GM18873 (cell line): ENCODE data around the gene ADTRP.
"Not testable (repeated sequence)": the region's sequence is repeated elsewhere in the genome, so short reads cannot be mapped to it uniquely, and the experiment has no call there.

Experiments used
- ATAC-seq: cut with Tn5 transposase; IDR thresholded peaks from one replicate; pipeline ENCODE4 v1.9.1; 2021; ENCODE audit warnings: mild to moderate bottlenecking, moderate library complexity, moderate number of reproducible peaks; ENCODE audit not compliant: unreplicated experiment, low FRiP score

ADTRP gene

DNA sequence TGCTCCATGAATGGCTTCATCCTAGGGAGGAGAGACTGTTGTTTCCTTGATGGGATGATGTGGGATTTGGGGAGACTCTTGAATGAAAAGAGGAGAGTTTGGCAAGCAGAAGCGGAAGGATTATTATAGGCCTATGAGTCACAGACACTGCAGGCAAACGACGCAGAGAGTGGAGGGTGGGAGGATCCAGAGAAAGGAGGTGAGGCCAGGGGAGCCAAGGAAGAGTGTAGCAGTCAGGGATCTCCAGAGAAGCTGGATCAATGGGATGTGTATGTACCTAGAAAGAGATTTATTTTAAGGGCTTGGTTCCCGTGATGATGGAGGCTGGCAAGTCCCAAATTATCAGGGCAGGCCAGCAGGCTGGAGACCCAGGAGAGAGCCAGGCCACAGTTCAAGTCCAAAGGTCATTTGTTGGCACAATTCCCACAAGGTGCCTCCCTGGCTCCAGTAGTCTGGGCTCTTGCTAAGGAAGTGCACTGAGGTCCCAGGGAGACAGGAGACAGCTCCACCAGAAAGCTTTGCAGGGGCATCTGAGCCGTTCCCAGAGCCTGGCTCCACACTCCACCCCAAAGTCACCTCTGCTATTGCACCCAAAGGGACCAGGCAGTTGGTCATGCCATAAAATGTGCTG, 76.0 kb downstream of the ADTRP start:
- no peak for ATAC-seq

DNA sequence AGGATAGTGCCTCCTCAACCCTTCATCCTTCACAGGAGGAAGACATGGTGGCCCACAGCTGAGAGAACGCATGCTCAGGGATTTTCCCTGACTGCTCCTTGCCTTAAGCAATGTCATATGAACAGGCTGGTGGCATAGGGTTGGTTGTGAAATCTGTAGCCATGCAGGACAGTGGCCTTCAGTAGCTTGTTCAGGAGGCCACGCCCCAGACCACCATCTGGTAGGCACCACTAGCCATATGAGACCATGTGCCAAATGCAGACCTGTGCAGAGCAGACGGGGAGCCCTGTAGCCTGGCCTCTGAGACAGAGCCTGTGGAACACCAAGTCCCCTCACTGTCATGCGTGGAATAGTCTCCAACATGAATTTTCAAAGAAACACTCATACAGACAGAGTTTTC, 76.5 kb downstream of the ADTRP start:
- no peak for ATAC-seq

DNA sequence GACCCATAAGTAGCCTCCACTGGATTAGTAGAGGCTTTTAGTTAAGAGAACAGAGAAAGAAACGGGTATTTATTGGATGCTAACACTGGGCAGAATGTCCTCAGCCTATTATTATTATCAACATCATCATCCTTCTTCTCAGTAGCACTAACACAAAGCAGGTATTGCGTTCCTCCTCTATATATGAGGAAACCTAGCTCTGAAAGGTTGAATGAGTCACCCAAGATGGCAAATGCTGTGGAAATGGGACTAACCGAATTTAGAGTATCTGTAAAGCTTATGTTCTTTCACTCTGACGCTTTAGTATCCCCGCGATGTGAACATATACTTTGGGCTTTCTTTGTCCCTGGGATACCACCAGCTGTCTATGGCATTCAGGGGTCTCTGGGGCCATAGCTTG, 77.0 kb downstream of the ADTRP start:
- ATAC-seq: no peak

DNA sequence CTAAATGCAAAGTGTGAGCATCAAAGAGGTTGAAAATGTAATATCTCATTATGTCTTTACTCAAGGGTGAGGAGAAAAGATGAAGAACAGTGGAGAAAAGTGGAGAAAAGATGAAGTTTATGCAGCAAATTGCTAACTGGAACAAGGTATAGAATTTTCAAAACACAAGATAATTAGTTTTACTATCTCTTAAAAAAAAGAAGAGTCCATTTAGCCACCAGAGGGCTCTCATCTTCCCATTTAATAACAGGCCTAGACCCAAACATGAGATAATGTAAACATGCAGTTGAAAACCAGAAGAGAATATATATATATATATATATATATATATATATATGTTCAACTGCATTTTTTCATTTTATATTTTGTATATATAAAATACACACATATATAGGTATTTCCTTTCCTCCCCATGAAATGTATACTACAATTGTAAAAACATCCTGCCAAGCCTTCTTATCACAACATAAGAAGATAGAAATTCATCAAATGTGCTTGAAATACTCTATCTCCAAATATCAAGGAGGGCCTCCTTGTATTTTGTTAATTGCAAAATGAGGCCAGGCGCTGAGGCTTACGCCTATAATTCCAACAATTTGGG, 78.4 kb downstream of the ADTRP start:
- no peak for ATAC-seq

DNA sequence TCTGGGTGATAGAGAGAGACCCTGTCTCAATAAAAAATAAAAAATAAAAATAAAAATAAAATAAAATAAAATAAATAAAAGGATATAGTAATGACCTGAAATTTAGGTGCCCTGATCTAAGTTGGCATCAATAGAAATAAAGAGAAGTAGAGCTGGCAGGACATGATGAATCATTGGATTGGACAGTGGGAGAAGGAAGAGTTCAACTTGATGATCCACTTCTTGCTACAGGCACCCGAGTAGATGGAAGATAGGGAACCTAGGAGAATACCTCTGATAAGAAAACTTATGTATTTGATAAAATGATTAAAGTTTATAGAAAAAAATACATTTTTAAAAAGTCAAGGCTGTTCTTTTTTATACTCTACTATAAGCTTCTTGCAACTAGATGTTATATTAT, 79.0 kb downstream of the ADTRP start:
- no peak for ATAC-seq

DNA sequence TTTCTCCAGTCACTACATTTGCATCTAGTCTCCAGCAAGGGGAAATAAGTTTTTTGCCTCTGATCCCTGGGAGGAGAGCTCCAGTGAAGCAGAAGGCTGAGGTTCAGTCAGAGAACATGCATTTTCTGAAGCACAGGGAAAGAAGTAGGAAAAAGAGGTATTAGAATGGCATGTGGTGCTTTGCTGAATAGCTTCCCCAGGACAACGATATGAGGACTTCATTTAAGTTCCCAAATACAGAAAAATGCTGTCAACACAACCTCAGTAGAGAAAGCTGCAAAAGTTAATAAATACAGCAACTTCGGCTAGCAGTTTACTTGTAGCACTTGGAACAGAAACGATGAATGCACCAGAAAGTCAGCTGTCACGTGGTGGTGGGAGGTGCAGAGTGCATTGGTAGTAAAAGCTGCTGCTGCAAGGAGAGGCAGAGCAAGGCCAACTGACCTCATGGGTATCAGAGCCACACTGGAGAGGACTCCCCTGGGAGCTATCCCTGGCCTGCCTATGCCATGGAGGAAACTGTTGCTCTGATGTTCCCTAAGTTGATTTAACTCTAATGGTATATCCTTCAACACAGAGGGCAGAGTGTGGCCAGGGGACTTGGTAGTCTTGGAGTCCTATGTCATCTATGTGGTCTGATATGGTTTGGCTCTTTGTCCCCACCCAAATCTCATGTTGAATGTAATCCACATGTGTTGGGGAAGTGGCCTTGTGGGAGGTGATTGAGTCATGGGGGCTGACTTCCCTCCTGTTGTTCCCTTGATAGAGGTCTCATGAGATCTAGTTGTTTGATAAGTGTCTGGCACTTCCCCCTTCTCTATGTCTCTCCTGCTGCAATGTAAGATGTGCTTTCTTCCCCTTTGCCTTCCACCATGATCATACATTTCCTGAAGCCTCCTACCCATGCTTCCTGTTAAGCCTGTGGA, 85.9 kb downstream of the ADTRP start:
- no peak for ATAC-seq

DNA sequence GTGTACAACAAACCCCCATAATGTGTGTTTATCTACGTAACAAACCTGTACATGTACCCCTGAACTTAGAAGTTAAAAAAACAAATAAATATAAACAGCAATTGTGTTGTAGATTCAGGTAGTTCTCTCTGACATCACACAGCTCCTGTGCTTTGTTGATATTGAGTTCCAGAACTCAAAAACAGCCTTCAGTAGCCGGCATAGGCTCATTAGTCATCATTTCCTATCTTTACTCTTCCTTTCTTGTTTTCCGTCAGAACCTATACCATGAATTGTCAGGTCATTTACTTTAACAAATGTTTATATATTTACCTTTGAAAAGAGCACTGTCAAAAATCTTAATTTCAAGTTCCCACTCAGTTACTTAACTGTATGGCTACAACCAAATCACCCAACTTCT, 88.8 kb downstream of the ADTRP start:
- no peak for ATAC-seq

DNA sequence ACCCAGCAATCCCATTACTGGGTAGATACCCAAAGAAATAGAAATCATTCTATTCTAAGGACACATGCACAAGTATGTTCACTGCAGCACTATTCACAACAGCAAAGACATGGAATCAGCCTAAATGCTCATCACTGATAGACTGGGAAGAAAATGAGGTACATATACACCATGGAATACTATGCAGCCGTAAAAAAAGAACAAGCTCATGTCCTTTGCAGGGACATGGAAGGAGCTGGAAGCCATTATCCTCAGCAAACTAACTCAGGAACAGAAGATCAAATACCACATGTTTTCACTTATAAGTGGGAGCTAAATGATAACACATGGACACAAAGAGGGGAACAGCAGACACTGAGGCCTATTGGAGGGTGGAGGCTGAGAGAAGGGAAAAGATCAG, 89.2 kb downstream of the ADTRP start:
- ATAC-seq: not testable (repeated sequence)

DNA sequence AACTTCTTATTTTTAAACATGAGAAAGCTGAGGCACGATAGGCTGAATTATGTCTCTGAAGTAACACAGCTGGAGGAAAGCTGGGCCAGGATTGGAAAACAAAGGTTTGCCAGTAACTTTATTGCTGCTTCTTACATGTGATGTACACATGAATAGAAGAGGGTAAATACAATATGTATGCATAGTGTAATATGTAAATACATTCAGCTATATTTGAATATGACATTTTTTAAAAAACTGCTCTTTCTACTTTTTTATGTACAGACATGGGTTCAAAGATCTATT, 90.2 kb downstream of the ADTRP start:
- no peak for ATAC-seq

DNA sequence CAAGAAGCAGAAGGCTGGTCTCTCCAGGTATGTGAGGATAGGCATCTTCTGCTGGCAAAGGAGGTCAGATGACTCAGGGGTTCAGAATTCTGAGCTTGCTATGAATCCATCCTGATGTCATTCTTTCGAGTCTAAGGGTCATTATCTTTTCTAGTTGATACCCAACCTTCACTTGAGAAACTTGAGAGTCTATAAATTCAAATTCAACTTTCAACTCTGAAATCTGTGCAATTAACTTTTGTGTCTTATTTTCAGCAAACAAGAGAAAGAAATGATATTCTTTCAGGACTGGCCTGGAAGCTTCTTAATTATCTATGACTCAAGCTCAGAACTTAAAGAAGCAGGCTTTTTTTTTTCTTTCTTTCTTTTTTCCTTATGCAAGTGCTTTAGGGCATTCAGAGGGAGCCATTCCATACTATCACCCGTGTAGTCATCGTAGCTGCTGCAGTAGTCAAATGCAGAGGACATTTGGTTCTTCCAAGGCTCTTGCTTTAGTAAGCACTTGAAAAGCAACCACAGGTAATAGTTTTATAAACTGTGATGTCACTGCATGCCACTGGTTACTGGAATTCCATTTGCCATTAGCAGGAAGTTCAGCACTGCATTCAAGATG, 93.0 kb downstream of the ADTRP start:
- ATAC-seq: no peak

DNA sequence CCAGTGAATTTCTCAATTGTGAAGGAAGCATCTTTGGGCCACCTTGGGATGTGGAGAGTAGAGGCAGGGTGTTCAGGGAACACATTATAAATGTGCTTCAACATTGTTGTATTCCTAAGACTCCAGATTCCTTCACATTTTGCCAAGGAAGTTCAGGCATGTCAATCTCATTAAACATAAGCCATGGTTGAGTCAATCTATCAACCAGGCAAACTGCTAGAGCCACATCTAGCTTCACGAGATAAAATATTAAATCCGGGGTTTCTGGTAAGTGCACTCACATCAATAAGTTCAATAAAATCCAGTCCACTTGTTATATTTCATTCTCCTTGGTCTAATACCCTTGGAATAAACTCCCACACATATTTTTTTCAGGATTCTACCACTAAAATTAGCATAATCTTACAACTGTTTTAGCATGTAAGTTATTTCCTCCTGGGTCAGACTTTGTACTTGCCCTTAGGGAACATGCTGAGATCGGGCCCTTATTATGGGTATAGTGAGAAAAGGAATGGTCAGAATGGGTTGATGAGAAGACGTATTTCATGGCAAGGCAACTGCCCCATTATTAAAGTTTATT, 93.6 kb downstream of the ADTRP start:
- no peak for ATAC-seq

DNA sequence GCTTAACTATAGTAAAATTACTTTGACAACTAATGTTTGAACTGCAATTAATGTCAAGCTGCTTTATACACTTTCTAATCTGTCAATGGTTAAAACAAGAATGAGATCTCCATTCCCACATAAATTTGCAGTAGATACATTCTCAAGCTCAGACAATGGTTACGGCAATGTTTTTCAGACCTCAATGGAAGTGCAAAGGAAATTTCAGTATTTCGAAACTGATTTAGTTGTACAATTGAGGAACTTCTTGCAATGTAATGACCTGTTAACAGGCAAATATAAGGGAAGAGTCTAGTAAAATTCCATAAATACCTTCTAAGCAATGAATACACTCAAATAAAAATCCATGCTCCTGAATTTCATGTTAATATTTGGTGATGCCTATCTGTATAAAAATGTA, 94.7 kb downstream of the ADTRP start:
- no peak for ATAC-seq

DNA sequence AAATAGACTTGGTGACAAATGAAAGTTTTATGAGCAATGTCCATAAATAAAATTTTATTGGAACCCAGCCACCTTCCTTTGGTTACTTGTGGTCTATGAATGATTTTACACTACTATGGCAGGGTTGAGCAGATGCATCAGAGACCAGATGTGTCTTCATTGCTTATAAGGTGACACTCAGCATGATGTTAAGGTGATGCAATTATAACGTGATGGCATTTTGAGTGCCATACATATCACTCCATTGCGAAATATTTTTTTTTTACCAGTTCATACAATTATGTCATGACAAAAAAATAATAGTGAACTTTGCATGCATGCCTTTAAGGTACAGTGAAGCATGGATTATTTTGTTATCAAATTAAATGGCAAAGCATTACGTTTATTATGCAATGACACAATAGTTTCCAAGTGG, 96.0 kb downstream of the ADTRP start:
- no peak for ATAC-seq

DNA sequence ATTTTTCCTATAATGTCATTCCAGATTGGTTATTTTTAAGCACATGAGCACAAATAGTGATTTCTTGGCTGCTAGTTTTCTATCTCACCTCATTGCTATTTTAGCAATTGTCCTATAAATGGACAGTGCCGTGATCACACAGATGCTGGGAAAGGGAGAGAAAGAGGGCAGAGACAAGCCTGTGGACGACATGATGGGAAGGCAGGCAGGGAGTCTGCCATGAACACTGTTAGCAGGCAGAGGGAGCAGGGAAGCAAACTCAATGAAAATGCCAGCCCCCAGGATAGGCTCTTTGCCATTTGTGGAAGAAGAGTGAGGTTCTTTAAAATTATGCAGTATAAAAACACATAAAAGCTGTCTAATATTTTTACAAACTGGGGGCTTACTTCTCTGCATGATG, 96.8 kb downstream of the ADTRP start:
- no peak for ATAC-seq

DNA sequence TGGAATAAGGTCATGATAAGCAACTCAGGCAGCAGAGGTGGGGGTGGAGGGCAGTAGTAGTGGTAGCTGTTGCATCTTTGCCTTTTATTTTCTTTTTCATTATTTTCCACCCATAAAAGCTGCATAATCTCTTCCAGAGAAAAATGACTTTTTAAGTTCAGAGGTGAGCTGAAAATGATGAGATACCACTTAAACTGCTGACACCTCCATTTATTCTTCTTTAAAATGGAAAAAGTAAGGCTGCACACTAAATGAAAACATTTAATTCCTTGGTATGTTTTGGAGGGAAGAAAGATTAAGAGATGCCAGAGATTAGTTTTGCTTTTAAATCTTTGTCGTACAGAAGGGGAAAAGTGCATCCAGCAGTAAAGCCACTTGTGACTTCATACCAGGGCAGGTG, 97.2 kb downstream of the ADTRP start:
- ATAC-seq: no peak

DNA sequence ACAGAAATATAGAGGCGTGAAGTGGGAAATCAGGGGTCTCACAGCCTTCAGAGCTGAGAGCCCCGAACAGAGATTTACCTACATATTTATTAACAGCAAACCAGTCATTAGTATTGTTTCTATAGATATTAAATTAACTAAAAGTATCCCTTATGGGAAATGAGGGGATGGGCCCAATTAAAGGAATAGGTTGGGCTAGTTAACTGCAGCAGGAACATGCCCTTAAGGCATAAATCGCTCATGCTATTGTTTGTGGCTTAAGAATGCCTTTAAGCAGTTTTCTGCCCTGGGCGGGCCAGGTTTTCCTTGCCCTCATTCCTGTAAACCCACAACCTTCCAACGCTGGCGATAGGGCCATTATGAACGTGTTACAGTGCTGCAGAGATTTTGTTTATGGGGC, 98.1 kb downstream of the ADTRP start:
- not testable (repeated sequence) for ATAC-seq

DNA sequence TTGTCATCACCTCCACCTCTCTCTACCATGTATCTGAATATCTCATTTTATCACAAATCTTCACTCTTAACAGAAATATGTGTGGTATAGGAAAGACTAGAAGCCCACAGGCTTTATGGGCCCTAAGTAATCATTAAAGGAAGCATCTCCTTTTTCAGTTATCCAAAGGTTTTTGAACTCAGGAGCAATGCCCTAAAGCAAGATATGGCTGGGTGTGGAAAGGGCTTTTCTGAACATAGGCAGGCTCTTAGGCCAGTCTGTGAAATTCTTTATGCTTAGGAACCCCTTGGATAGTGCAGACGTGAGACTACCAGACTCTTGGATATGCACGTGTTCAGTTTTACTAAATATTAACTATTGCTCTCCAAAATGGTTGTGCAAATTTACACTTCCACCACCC, 99.5 kb downstream of the ADTRP start:
- ATAC-seq: no peak

DNA sequence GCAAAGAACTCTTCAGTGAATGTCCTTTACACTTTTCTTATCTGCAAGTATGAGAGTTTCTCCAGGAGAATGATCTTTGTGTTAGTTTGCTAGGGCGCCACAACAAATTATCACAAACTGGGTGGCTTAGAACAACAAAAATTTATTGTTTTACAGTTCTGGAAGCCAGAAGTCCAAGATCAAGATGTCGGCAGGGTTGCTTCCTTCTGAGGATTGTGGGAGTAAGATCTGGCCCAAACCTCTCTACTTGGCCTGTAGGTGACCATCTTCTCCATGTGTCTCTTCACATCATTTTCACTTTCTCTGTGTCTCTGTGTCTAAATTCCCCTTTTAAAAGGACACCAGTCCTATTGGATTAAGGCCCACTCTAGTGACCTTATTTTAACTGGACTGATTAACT, 103.0 kb downstream of the ADTRP start:
- no peak for ATAC-seq

DNA sequence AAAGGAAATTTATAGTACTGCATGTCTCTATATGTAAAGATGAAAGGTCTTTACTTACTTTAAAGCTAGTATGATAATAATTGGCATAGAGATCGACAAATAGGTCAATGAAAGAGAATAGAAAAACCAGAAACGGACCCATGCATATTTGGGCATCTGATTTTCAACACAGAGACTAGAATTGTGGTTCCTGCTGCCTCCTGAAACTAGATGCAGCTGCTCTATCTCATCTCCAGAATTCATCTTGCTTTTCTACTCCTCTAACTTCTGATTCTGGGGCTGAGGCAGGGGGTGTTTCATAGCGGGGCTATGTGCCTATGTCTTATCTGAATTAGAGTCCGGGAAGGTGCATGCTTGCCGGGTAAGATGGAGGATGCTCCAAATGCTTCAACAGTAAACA, 105.9 kb downstream of the ADTRP start:
- no peak for ATAC-seq

DNA sequence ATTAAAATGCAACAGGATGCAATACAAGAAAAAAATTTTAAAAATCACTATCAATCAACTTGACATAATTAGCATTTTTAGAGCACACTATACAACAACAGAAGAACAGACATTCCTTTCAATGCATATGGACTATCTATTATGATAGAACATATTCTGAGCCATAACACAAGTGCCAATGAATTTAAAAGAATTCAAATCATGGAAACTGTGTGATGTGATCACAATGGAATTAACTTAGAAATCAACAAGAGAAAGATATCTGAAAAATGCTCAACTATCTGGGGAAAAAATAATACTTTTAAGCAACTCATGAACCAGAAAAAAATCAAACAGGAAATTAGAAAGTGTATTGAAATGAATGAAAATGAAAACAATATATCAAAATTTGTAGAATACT, 106.3 kb downstream of the ADTRP start:
- ATAC-seq: no peak

DNA sequence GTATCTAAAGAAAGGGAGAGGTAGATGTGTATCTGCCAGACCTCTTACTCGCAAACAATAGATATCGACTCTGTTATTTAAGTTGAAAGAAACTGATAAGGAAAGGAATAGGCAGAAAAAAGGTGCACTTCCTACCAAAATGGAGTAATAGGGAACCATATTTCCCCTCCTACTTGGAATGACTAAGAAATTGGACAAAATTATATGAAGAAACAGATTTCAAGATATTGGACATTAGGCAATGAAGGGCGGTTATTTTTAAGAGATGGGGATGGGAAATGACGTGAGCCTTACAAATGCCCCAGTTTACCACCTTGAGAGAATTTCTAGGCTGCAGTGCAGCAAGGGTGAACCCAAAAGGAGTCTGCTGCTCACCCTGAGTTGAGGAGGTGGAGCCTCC, 108.9 kb downstream of the ADTRP start:
- no peak for ATAC-seq
